H1 (cell line): ENCODE data around the gene NR2C2AP. TPM values are rescaled to one million over a fixed set of nuclear protein-coding genes. Genes with fewer than 3 reads are reported as not detected.

Source experiments
- CTCF ChIA-PET: fragments of 300-600 bp; sonication (Branson Sonifier 250); formaldehyde crosslinking; loops from one replicate; lab custom pipeline; 2021; ENCODE audit not compliant: partially characterized antibody; lab: Charles Lee
- POLR2A ChIA-PET: fragments of 300-600 bp; sonication (Branson Sonifier 250); formaldehyde crosslinking; loops from one replicate; lab custom pipeline; 2021; ENCODE audit warnings: inconsistent platforms; ENCODE audit not compliant: partially characterized antibody; lab: Charles Lee
- DNase-seq, 2 experiments: peaks; one replicate each; pipeline versions ENCODE4 v3.0.0 to v3.0.0-alpha.2; 2010 to 2022; ENCODE audit warnings: low spot score in 2 of 2, low read depth in 1 of 2, mixed read lengths in 1 of 2
- FAIRE-seq: peaks from 2 replicates; lab custom pipeline; 2011; peaks lifted over from hg19 to GRCh38; lab: Jason Lieb, UNC
- H2AFZ ChIP-seq: 2 replicates; pipeline ENCODE4 v1.8.1; 2012; ENCODE audit warnings: low read length, inconsistent platforms
- H2AK5ac ChIP-seq: 2 replicates; pipeline ENCODE4 v1.6.1; 2013; ENCODE audit warnings: low read depth, low read length
- H2BK120ac ChIP-seq: replicated peaks from 2 replicates; pipeline ENCODE3; 2013; ENCODE audit warnings: low read depth, low read length, inconsistent platforms
- H2BK12ac ChIP-seq: 2 replicates; pipeline ENCODE4 v1.6.1; 2013; ENCODE audit warnings: low read depth, low read length
- H2BK15ac ChIP-seq: 2 replicates; pipeline ENCODE4 v1.6.1; 2013; ENCODE audit warnings: low read length
- H2BK20ac ChIP-seq: 2 replicates; pipeline ENCODE4 v1.6.1; 2013; ENCODE audit warnings: low read length
- H2BK5ac ChIP-seq: 2 replicates; pipeline ENCODE4 v1.6.1; 2013; ENCODE audit warnings: low read depth, low read length
- H3K14ac ChIP-seq: 2 replicates; pipeline ENCODE4 v1.6.1; 2013; ENCODE audit warnings: inconsistent platforms; ENCODE audit not compliant: insufficient read length
- H3K18ac ChIP-seq: 2 replicates; pipeline ENCODE4 v1.6.1; 2013; ENCODE audit warnings: low read length; ENCODE audit errors: extremely low read depth
- H3K23ac ChIP-seq: 2 replicates; pipeline ENCODE4 v1.6.1; 2013; ENCODE audit warnings: inconsistent platforms; ENCODE audit not compliant: insufficient read length
- H3K23me2 ChIP-seq: 2 replicates; pipeline ENCODE4 v1.6.1; 2013; ENCODE audit warnings: low read depth, low read length
- H3K27ac ChIP-seq: 2 replicates; pipeline ENCODE4 v1.6.1; 2011; ENCODE audit warnings: low read depth, low read length, inconsistent platforms
- H3K27me3 ChIP-seq, 4 experiments: replicated peaks in 1 of 4; 1 replicate in 1 of 4; 2 replicates in 3 of 4; pipeline versions ENCODE4 v1.6.1 to v1.8.1; 2011 to 2013; ENCODE audit warnings: low read length in 3 of 4, mild to moderate bottlenecking in 3 of 4, inconsistent platforms in 2 of 4, mixed read lengths in 2 of 4, moderate library complexity in 1 of 4; ENCODE audit not compliant: control insufficient read depth in 3 of 4, insufficient read depth in 3 of 4; ENCODE audit errors: extremely low read depth in 1 of 4
- H3K36me3 ChIP-seq, 4 experiments: 2 replicates each; pipeline versions ENCODE4 v1.6.1 to v1.8.1; 2011 to 2013; ENCODE audit warnings: mild to moderate bottlenecking in 4 of 4, low read length in 3 of 4, moderate library complexity in 2 of 4, control low read depth in 1 of 4, inconsistent platforms in 1 of 4; ENCODE audit not compliant: insufficient read depth in 4 of 4, control insufficient read depth in 2 of 4
- H3K4ac ChIP-seq: replicated peaks from 2 replicates; pipeline ENCODE3; 2013; ENCODE audit warnings: low read length, low read depth, mixed read lengths, inconsistent platforms; ENCODE audit not compliant: insufficient read length
- H3K4me1 ChIP-seq, 4 experiments: replicated peaks in 1 of 4; 1 replicate in 1 of 4; 2 replicates in 3 of 4; pipeline versions ENCODE4 v1.6.1 to v1.8.1; 2011 to 2013; ENCODE audit warnings: low read length in 3 of 4, inconsistent platforms in 2 of 4, mixed read lengths in 1 of 4; ENCODE audit not compliant: insufficient read depth in 4 of 4, control insufficient read depth in 3 of 4
- H3K4me2 ChIP-seq, 2 experiments: 2 replicates each; pipeline versions ENCODE4 v1.6.1 to v1.8.1; 2011 to 2013; ENCODE audit warnings: low read depth in 2 of 2, low read length in 2 of 2, control low read depth in 1 of 2, inconsistent platforms in 1 of 2, mild to moderate bottlenecking in 1 of 2; ENCODE audit not compliant: insufficient read depth in 1 of 2
- H3K4me3 ChIP-seq, 4 experiments: fragments of 200-600, 300-600 bp in 1 of 4; sonication (generic), shearing (Covaris generic), sonication (Bioruptor Twin) in 1 of 4; 2 replicates each; pipeline versions ENCODE4 v1.5.1 to v1.8.1; 2011 to 2016; ENCODE audit warnings: low read length in 4 of 4, low read depth in 3 of 4, control low read depth in 2 of 4, inconsistent platforms in 2 of 4, mild to moderate bottlenecking in 2 of 4, mixed read lengths in 1 of 4, moderate library complexity in 1 of 4; ENCODE audit not compliant: insufficient read depth in 2 of 4; ENCODE audit errors: extremely low read depth in 1 of 4
- H3K56ac ChIP-seq: replicated peaks from 2 replicates; pipeline ENCODE3; 2013; ENCODE audit warnings: low read depth, mild to moderate bottlenecking, mixed read lengths, low read length, inconsistent platforms; ENCODE audit not compliant: insufficient read length
- H3K79me1 ChIP-seq: 2 replicates; pipeline ENCODE4 v1.6.1; 2013; ENCODE audit warnings: low read depth, low read length, control low read depth
- H3K79me2 ChIP-seq, 2 experiments: 2 replicates each; pipeline versions ENCODE4 v1.6.1 to v1.8.1; 2012 to 2013; ENCODE audit warnings: low read length in 2 of 2, mild to moderate bottlenecking in 2 of 2, inconsistent platforms in 1 of 2; ENCODE audit not compliant: insufficient read depth in 2 of 2, control insufficient read depth in 1 of 2
- H3K9ac ChIP-seq, 4 experiments: replicated peaks in 1 of 4; 1 replicate in 1 of 4; 2 replicates in 3 of 4; pipeline versions ENCODE4 v1.6.1 to v1.8.1; 2011 to 2013; ENCODE audit warnings: low read depth in 3 of 4, low read length in 3 of 4, control low read depth in 2 of 4, mild to moderate bottlenecking in 2 of 4, moderate library complexity in 2 of 4, inconsistent platforms in 1 of 4; ENCODE audit errors: extremely low read depth in 1 of 4
- H3K9me3 ChIP-seq, 2 experiments: 2 replicates each; pipeline versions ENCODE4 v1.6.1 to v1.8.1; 2012 to 2013; ENCODE audit warnings: mild to moderate bottlenecking in 2 of 2, moderate library complexity in 2 of 2, control low read depth in 1 of 2, inconsistent platforms in 1 of 2, low read depth in 1 of 2, low read length in 1 of 2, mixed read lengths in 1 of 2; ENCODE audit not compliant: insufficient read depth in 2 of 2
- H4K20me1 ChIP-seq, 2 experiments: replicated peaks in 1 of 2; 2 replicates each; pipeline versions ENCODE3 to v1.8.1; 2011 to 2013; ENCODE audit warnings: inconsistent platforms in 2 of 2, low read length in 2 of 2, mild to moderate bottlenecking in 1 of 2; ENCODE audit not compliant: insufficient read depth in 2 of 2, control insufficient read depth in 1 of 2
- H4K5ac ChIP-seq: 2 replicates; pipeline ENCODE4 v1.6.1; 2013; ENCODE audit warnings: low read length, low read depth, mixed read lengths, inconsistent platforms; ENCODE audit not compliant: insufficient read length
- H4K8ac ChIP-seq: 2 replicates; pipeline ENCODE4 v1.8.0; 2013; ENCODE audit warnings: mild to moderate bottlenecking, moderate library complexity, low read length, inconsistent platforms; ENCODE audit not compliant: insufficient read depth; ENCODE audit errors: extremely low read depth
- H4K91ac ChIP-seq: replicated peaks from 2 replicates; pipeline ENCODE3; 2013; ENCODE audit warnings: low read length, mixed read lengths, inconsistent platforms; ENCODE audit not compliant: insufficient read length
- BCL11A ChIP-seq, 2 experiments: IDR thresholded peaks; one replicate each; pipeline ENCODE4 v1.6.1; 2011; ENCODE audit warnings: low read depth in 2 of 2, low read length in 2 of 2, mild to moderate bottlenecking in 2 of 2
- E2F6 ChIP-seq: IDR thresholded peaks from 2 replicates; pipeline ENCODE4 v1.6.1; 2012; ENCODE audit warnings: inconsistent platforms
- HDAC2 ChIP-seq, 2 experiments: fragments of 300-600 bp in 1 of 2; sonication (generic) in 1 of 2; IDR thresholded peaks; 2 replicates each; pipeline ENCODE4 v1.6.1; 2011 to 2012; ENCODE audit warnings: low read depth in 2 of 2, low read length in 2 of 2, mild to moderate bottlenecking in 2 of 2, moderate library complexity in 2 of 2, borderline replicate concordance in 1 of 2, inconsistent platforms in 1 of 2
- KDM4A ChIP-seq: IDR thresholded peaks from one replicate; pipeline ENCODE4 v1.7.1; 2012; ENCODE audit warnings: low read depth, mild to moderate bottlenecking, moderate library complexity, low read length, inconsistent platforms; ENCODE audit not compliant: severe bottlenecking
- KDM5A ChIP-seq: fragments of 200-600 bp; IDR thresholded peaks from 2 replicates; pipeline ENCODE4 v1.7.1; 2012; ENCODE audit warnings: mild to moderate bottlenecking, low read length, inconsistent platforms, mixed read lengths
- POU5F1 ChIP-seq: IDR thresholded peaks from 2 replicates; pipeline ENCODE4 v1.6.1; 2011; ENCODE audit warnings: low read depth, mild to moderate bottlenecking, low read length, moderate library complexity
- RFX5 ChIP-seq: IDR thresholded peaks from 2 replicates; pipeline ENCODE4 v1.6.1; 2011; ENCODE audit warnings: low read depth, low read length, improper control_type of control experiment, borderline replicate concordance
- RNF2 ChIP-seq: fragments of 200-900, 300-1000 bp; sonication (generic); IDR thresholded peaks from 2 replicates; pipeline ENCODE4 v1.7.1; 2016; ENCODE audit warnings: borderline replicate concordance, low read depth, mild to moderate bottlenecking, antibody characterized with exemption, low read length; ENCODE audit not compliant: poor library complexity, severe bottlenecking; ENCODE audit errors: missing control alignments
- WGBS, 2 experiments: shearing (Covaris generic) in 1 of 2; methylation state at CpG; one replicate each; pipeline versions ENCODE4 v1.1.6 to v1.1.7; 2013 to 2015; ENCODE audit warnings: low lambda C conversion rate in 2 of 2, mixed read lengths in 2 of 2, inconsistent platforms in 1 of 2, low coverage in 1 of 2, missing lambda C conversion rate in 1 of 2; ENCODE audit not compliant: insufficient replicate concordance in 2 of 2, insufficient coverage in 1 of 2, insufficient read length in 1 of 2; ENCODE audit errors: extremely low coverage in 1 of 2, missing lambda C conversion rate in 1 of 2; 5-methylcytosine and 5-hydroxymethylcytosine counted together
- polyA plus RNA-seq, 7 experiments: library from polyadenylated mRNA; depleted of rRNA in 3 of 7; stranded (reverse) in 5 of 7; unstranded in 2 of 7; fragments of >200 nt in 5 of 7; fragments of 200-250 nt in 2 of 7; gene quantifications; 1 replicate in 5 of 7; 2 replicates in 1 of 7; 4 replicates in 1 of 7; pipeline versions ENCODE4 v1.2.1 to v1.2.3, GENCODE V29; 2011 to 2013; ENCODE audit warnings: missing spikeins in 2 of 7, mixed read lengths in 2 of 7
- total RNA-seq: library from RNA; stranded (reverse); fragmentation: NEBNext Ultra II Directional; extraction: Animal tissue kit (Norgen Biotek cat#: 25700); gene quantifications from 2 replicates; pipeline ENCODE4 v1.2.1, GENCODE V29; 2021

Gene NR2C2AP
- total and polyA plus RNA-seq, 2 of the 8 experiments (the other 6 are each of a cell fraction or from before 2014, with no cell fraction given) = 16.4 to 20.5 TPM

GRCh38 chr19:19202707-19203011, 555 bp downstream of the NR2C2AP start:
- H3K27me3 ChIP-seq = peaks cover 0 to 34% (median 32%) of the 10 kb centered on the region in 4 experiments; a peak in 6 of 7 replicates
- H3K9ac ChIP-seq = peak overlapping the region; percentile 60 to 86 (median 72)
- H3K4me2 ChIP-seq = peak overlapping the region; percentile 76 to 88
- ChIA-PET CTCF (interaction anchor here (0.6 to 1.4 kb wide), 13 partner anchors 9 to 197 kb away, joined by 3 to 4 read pairs (median 3); partner anchors contain the start of gene TM6SF2), POLR2A (interaction anchor here (1.2 to 5.9 kb wide), 4 partner anchors 9 to 58 kb away, joined by 3 to 45 read pairs (median 20); partner anchors contain the start of genes BORCS8, NCAN and RFXANK)
- 0 out of 2 replicates have a peak overlapping the region, but pooled peaks have one; percentile 75 for H4K8ac ChIP-seq
- peaks cover 0 to 6% (median 0%) of the 10 kb centered on the region in 4 experiments; a peak in 2 of 7 replicates for H3K4me1 ChIP-seq
- H2BK120ac ChIP-seq = no peak overlapping the region
- no peak overlapping the region for H2AFZ ChIP-seq
- WGBS, 2 experiments = 34% methylated on average over 11 of the region's 11 CpGs; no CpG with 5 or more reads in 1 of the 2 experiments
- no peak overlapping the region for H3K18ac ChIP-seq
- no peak overlapping the region for H3K4ac ChIP-seq
- H3K36me3 ChIP-seq = peaks cover 0 to 10% (median 5%) of the 10 kb centered on the region in 4 experiments; a peak in 4 of 8 replicates
- peak overlapping the region; percentile 10; the same call in 1 of the 2 replicates for H2BK5ac ChIP-seq
- peak overlapping the region; percentile 15 for H4K91ac ChIP-seq
- H3K14ac ChIP-seq = no peak overlapping the region
- 0 out of 2 replicates have a peak overlapping the region, but pooled peaks have one; percentile 21 for H2BK20ac ChIP-seq
- H4K20me1 ChIP-seq = peaks cover 2 to 10% of the 10 kb centered on the region in 2 experiments
- no peak overlapping the region for H3K27ac ChIP-seq
- no peak overlapping the region for H2AK5ac ChIP-seq
- no peak overlapping the region for H3K56ac ChIP-seq
- H3K23me2 ChIP-seq = peaks cover 11% of the 10 kb centered on the region
- H3K23ac ChIP-seq = no peak overlapping the region
- no peak for TF ChIP-seq RFX5
- TF ChIP-seq RNF2 = no peak
- TF ChIP-seq KDM5A = no peak
- no peak for TF ChIP-seq POU5F1
- TF ChIP-seq BCL11A (IDR thresholded peaks at IDR 0.05; ENCODE audit: low read depth in 2 of 2, low read length in 2 of 2) = no peak
- no peak for TF ChIP-seq HDAC2 (IDR thresholded peaks at IDR 0.05; ENCODE audit: borderline replicate concordance in 1 of 2, low read depth in 2 of 2, low read length in 2 of 2)
- peak; percentile 11 for TF ChIP-seq KDM4A
- TF ChIP-seq E2F6 = no peak
- H3K4me3 ChIP-seq = peak overlapping the region; percentile 78 to 92 (median 88)
- H2BK15ac ChIP-seq = no peak overlapping the region
- H2BK12ac ChIP-seq = no peak overlapping the region
- H3K79me2 ChIP-seq = no peaks in the 10 kb centered on the region
- FAIRE-seq (no peak), DNase-seq (no peak)
- H3K79me1 ChIP-seq = no peaks in the 10 kb centered on the region; the same call in 1 of the 2 replicates
- H4K5ac ChIP-seq = no peak overlapping the region
- no peaks in the 10 kb centered on the region for H3K9me3 ChIP-seq
